Ammon's horn (tissue), 1 donor: Measurements from ENCODE around the gene PANK2.
"Not testable (repeated sequence)": the region's sequence is repeated elsewhere in the genome, so short reads cannot be mapped to it uniquely, and the experiment has no call there.

Experiments used
- DNase-seq: peaks from one replicate; pipeline ENCODE4 v3.0.0-alpha.2; 2016; ENCODE audit warnings: low spot score

Gene PANK2

DNA sequence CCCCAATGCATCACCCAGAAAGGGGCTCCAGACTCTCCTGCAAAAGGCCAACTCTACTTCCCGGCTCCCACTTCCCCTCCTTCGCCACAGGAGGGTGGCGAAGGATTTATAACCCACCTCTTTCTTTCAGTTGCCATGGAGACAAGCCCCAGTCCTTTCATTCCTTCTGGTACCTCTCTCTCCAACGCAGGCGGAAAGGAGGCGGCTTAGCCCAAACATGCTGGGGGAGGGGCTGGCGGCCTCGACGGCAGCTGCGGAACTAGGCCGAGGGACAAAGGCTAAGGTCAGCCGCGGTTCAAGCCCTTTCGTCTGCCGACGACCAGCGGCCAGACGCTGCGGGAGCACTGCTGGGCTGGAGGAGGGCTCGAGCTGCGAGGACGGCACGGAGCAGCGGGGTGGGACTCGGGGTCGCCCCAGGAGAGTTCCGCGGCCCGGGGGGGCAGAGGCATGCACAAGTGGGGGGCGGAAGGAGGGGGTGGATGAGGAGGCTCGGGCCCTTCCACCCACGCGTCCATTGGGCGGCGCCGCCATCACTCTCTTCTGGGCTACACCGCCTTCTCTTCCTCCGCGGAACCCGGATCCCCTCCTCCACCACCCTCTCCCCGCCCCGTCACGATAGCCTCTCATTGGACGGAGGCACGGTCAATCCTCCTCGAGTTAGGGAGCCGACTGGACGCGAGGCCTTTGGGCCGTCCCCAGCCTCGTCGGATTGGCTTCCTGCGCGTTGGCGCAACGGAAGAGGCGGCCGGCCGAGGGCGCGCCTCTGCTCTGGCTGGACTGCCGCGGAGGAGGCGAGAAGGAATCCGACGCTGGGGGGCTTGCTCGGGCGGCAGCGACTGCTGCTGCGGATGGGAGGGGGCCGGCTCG lies at the start of gene PANK2:
Gene PANK2, plus strand, starts transcription at position 766 of the 867 bp plus-strand sequence.
- peak; percentile 99 for DNase-seq

DNA sequence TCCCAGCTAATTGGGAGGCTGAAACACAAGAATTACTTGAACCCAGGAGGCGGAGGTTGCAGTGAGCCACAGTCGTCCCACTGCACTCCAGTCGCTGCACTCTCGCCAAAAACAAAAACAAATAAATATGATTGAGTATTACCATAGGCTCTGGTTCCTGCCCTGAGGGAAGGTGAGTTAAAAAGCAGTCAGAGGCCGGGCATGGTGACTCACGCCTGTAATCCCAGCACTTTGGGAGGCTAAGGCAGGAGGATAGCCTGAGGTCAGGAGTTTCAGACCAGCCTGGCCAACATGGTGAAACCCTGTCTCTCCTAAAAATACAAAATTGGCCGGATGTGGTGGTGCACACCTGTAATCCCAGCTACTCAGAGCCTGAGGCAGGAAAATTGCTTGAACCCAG lies 49.0 kb upstream of the PANK2 start:
- DNase-seq = not testable (repeated sequence)

DNA sequence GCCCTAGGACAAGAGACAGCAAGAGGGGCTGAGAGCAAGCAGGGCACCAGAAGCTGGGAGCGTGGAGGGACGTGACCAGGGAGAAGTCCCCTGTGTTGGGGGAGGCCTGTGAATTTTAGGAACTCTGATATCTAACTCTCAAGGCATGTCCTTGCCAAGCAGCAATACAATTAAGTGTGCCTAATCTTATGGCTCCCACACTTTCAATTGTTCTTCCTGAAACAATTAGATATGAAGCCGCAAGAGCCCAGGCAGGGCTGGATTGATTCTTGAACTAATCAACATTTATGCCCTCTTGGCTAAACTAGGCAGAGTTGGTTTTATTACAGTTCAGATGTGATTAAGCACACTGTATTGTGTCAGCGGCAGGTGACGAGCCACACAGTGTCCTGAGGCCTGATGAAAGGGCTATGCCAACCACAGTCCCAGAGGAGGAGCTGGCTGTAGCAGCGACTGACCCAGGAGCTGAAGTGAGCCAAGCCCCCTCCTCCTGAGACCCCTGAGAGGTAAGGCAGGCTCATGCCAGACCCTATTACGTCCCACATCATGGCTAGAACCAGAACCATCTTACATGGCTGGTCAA lies 46.7 kb upstream of the PANK2 start:
- no peak for DNase-seq

DNA sequence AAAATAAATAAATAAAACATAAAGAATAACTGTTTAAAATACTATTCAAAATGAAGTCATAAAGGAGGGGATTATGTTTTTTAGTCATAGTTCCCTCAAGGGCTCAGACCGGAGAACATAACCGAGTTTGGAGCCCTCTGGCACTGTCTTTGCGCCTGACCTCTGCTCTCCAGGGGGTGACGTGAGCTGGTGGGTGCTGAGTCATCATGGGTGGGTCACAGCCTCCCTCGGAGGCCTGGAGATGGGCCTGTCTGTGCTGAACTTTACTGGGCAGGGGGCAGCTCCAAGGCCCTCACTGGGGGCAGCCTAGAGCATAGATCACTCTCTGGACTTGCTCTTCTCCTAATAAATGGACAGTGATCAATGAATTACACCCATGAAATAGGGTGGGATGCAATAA lies 45.7 kb upstream of the PANK2 start:
- DNase-seq = no peak

DNA sequence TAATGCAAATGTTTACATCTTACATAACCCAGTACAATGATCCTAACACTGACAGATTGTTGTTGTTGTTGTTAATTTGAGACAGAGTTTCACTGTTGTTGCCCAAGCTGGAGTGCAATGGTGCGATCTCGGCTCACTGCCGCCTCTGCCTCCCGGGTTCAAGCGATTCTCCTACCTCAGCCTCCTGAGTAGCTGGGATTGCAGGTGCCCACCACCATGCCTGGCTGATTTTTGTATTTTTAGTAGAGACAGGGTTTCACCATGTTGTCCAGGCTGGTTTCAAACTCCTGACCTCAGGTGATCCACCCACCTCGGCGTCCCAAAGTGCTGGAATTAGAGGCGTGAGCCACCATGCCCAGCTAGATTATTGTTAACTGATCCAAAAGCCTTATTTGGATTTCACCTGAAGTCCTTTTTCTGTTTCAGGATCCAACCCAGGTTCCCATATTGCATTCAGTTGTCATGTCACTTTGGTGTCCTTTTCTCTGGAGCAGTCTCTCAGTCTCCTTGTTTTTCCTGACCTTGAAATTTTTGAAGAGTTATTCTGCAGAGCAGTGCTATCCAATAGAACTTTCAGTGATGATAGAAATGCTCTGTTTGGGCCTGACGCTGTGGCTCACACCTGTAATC lies 45.1 kb upstream of the PANK2 start:
- not testable (repeated sequence) for DNase-seq

DNA sequence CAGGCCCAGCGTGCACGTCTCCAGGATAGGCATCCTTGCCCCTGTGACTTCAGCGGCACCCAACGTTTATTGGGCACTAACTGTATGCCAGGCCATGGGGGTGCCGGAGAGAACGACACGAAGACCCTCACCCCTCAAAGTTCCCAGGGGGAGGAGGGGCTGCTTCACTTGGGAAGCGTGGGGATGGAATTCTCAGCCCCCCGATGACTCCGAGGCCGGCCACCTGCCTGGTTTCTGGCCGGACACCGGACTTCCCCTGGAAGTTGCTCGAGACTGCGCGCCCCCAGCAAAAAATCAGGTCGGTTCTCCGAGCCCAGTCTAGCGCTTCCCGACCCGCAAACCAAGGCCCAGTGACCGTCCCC lies 42.8 kb upstream of the PANK2 start:
- peak; percentile 47 for DNase-seq

DNA sequence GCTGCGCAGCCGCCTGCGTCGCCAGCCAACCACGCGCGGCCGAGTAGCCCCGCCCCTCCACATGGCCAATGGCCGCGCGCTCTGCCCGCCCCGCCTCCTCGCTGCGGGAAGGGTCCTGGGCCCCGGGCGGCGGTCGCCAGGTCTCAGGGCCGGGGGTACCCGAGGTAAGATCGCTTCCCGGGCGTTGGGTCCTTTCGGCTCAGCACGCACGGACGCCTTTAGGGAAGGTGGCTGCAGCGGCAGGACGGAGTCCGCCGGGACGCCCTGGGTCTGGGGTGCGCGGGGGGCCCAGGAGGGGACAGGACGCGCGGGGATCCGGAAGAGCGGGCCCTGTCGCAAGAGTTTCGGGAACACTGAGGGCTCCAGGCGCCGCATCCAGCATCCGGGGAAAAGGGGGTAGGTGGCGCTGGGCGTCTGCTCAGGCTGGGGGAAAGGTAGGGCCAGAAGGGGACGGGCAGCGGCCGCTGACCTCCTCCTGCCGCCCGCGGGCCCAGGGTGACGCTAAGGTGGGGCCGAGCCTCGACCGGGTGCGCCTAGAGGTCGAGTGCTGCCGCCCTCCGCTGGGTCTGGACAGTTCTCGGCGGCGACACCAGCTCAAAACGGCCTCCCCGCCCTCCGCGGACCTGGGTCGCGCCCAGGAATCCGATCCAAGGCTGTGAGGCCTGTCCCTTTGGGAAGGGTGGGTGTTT lies 42.3 kb upstream of the PANK2 start, which contains the start of gene MAVS:
Gene MAVS, plus strand, starts transcription at position 95 of the 689 bp plus-strand sequence. CDS start 7,791 bp downstream, outside the sequence.
- DNase-seq = peak; percentile 94

DNA sequence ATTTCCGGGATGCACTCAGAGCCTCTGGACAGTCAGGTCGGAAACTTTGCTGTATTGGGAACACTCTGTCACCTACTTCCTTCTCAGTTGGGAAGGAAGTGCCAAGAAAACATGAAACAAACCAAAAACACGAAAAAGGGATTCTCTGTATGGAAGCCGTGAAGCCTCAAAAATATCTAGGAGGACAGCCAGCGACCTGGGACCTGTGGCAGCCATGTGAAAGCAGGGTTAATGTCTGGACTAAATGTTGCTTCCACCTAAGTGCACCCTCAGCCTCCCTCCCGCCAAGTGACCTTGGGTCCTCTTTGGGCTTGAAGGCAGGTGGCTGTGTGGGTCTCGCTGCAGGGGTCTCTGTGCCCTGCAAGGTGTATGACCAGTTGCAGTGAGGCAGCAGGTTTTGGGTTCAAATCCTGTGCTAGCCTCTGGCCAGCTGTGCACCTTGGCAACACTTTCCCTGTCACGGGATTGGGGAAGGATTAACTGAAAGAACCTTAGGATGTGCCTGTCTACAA lies 41.7 kb upstream of the PANK2 start:
- DNase-seq = no peak

DNA sequence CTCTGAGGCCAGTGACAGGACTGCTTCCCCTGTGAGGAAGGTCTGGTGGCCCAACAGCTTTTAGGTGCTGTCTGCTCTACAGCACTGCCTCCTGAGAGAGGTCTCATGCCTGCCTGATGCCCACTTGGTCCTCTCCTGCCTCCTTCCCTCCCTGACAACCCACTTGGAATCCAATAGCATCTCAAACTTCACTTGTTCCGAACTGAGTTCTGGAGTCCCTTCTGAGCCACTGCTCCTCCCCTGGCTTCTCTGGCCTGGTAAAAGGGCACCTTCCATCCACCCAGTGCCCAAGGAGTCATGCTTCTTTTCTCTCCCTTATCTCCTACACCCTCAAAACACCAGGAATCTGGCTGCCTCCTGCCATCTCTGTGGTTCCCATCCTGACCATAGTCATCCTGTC lies 40.6 kb upstream of the PANK2 start:
- no peak for DNase-seq

DNA sequence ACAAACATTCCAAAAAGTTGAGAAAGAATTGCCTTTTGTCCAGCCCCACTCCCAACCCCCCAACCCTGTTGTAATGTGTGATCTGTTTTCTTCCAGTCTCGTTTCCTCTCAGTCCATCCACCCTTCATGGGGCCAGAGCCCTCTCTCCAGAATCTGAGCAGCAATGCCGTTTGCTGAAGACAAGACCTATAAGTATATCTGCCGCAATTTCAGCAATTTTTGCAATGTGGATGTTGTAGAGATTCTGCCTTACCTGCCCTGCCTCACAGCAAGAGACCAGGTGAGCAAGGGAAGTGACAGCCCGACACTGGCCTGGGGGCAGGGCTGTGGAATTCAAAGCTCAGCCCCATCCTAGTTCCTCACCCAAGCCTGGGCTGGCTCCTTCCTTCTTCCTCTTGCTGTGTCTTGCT lies 34.7 kb upstream of the PANK2 start:
- no peak for DNase-seq

DNA sequence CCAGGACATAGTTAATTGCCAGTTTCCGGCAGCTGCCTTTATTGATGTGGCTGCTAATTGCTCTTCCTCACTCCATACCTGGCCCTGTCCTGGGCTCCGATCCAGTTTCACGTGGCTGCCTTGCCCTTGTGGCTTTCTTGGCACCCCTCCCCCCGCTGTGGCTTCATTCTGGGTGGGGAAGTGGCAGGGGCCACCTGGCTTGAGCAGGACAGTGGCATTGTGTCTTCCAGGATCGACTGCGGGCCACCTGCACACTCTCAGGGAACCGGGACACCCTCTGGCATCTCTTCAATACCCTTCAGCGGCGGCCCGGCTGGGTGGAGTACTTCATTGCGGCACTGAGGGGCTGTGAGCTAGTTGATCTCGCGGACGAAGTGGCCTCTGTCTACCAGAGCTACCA lies 31.8 kb upstream of the PANK2 start:
- no peak for DNase-seq

DNA sequence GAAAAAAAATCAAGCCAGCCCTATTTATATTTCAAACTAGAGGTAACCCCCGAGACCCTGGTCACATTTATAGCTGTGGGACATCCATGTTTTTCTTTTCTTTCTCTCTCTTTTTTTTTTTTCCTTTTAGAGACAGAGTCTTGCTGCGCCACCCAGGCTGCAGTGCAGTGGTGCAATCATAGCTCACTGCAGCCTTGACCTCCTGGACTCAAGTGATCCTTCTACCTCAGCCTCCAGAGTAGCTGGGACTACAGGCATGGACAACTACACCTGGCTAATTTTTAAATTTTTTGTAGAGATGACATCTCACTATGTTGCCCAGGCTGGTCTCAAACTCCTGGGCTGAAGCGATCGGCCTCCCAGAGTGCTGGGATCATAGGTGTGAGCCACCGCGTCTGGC lies 30.5 kb upstream of the PANK2 start:
- DNase-seq = no peak

DNA sequence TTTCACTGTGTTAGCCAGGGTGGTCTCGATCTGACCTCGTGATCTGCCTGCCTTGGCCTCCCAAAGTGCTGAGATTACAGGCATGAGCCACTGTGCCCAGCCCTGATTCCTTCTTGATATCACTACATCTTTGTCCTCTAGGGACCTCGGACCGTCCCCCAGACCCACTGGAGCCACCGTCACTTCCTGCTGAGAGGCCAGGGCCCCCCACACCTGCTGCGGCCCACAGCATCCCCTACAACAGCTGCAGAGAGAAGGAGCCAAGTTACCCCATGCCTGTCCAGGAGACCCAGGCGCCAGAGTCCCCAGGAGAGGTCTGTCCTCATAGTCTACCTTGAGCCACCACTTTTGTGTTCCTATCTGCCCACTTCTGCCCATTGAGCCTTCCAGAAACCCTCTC lies 28.0 kb upstream of the PANK2 start:
- no peak for DNase-seq

DNA sequence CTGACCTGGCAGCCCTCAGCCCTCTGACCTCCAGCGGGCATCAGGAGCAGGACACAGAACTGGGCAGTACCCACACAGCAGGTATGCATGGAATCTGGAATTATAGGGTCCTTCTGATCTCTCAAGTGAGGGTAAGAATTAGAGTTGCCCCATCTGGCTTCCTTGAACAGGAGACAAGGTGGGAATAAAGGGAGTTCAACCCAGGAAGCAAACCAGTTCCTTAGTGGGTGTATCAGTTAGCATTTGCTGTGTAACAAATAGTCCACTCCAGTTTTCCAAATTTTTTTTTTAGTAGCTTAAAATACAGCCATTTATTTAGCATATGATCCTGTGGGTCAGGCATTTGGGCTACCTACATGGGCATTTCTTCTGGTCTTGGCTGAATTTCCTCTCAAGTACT lies 26.9 kb upstream of the PANK2 start:
- DNase-seq = no peak

DNA sequence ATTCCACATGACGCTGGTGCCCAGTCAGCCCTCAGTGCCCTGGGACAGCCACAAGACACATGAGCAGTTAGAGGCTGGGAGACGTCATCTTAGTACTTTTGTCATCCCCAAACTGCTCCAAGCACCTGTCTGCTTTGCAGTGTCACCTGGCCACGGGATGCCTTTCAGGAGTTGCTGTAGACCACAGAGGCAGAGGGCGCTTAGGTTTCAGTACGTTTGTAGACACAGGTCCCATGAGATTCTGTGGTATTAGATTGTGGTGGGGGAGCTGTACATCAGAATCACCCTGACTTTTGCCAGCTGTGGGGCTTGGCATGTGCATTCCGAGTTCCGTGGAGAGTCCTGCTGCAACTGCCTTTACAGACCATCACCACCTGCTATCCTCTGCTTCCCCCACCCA lies 25.9 kb upstream of the PANK2 start:
- DNase-seq = no peak

DNA sequence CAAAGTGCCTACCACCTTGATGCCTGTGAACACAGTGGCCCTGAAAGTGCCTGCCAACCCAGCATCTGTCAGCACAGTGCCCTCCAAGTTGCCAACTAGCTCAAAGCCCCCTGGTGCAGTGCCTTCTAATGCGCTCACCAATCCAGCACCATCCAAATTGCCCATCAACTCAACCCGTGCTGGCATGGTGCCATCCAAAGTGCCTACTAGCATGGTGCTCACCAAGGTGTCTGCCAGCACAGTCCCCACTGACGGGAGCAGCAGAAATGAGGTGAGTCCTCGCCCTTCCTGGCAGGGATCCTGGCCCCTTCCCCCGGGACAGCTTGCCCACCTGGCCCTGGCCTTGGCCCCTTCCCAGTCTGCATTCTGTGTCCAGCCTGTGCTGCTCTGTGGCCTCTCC lies 24.7 kb upstream of the PANK2 start:
- DNase-seq = no peak

DNA sequence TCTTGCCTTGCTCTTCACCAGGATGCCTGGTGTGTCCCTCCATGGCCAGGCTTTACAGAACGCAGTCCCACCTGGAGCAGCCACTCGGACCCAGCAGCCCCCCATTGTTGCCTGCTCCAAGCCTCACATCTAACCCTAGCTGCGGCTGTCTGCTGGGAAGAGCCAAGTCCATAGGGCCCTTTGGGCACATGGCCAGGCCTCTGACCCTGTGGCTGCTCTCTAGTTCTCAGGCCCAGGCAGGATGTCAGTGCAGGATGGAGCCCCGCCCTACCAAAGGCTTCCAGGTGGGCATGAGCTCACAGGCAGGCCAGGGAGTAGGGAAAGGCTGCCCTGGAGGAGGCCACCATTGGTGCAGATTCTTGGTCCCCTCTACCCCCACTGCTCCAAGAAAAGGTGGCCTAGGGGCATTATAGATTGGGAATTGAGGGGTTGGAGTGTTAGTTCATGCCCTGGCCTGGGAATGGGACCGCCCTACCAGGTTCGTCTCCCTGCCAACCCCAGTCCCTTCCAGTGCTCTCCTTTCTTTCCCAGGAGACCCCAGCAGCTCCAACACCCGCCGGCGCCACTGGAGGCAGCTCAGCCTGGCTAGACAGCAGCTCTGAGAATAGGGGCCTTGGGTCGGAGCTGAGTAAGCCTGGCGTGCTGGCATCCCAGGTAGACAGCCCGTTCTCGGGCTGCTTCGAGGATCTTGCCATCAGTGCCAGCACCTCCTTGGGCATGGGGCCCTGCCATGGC lies 23.9 kb upstream of the PANK2 start:
- DNase-seq = no peak

DNA sequence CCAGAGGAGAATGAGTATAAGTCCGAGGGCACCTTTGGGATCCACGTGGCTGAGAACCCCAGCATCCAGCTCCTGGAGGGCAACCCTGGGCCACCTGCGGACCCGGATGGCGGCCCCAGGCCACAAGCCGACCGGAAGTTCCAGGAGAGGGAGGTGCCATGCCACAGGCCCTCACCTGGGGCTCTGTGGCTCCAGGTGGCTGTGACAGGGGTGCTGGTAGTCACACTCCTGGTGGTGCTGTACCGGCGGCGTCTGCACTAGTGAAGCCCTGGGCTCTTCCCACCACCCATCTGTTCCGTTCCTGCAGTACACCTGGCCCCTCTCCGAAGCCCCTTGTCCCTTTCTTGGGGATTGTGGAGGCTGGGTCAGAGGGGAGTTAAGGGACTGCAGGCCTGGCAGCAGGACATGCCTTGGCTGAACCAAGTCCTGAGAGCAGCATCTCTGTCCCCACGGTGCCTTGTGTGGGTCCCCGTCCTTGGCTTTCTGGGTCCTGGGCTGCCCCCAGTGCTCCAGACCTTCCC lies 23.2 kb upstream of the PANK2 start:
- no peak for DNase-seq

DNA sequence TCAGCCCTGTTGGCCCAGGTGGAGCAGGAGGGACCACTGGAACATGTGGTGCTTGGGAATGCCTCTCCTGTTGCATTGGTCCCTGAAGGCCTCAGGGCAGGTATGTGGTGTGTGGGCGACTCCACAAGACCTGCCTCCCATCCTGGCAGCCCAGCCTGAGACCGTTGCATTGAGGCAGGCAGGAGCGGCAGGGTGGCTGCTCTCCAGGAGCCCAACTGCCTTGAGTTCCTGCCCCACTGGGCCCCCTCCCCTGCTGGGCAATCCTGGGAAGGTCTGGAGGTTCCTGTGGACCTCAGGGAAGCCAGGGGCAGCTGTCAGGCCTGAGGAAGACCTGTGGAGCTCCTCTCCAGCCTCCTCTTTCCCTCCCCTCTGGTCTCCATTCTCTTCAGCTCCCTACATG lies 22.7 kb upstream of the PANK2 start:
- DNase-seq = no peak

DNA sequence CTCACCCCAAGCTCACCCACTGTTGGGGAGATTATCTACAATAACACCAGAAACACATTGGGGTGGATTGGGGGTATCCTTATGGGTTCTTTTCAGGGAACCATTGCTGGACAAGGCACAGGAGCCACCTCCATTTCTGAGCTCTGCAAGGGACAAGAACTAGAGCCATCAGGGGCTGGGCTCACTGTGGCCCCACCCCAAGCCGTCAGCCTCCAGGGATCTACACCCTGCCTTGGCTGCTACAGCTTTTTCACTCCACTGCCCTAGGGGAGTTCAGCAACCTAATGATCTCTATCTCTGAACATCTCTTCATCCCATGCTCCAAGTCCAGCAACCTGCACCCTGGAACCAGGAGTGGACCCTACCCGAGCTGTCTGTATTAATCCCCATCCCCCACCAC lies 21.4 kb upstream of the PANK2 start:
- DNase-seq = no peak

DNA sequence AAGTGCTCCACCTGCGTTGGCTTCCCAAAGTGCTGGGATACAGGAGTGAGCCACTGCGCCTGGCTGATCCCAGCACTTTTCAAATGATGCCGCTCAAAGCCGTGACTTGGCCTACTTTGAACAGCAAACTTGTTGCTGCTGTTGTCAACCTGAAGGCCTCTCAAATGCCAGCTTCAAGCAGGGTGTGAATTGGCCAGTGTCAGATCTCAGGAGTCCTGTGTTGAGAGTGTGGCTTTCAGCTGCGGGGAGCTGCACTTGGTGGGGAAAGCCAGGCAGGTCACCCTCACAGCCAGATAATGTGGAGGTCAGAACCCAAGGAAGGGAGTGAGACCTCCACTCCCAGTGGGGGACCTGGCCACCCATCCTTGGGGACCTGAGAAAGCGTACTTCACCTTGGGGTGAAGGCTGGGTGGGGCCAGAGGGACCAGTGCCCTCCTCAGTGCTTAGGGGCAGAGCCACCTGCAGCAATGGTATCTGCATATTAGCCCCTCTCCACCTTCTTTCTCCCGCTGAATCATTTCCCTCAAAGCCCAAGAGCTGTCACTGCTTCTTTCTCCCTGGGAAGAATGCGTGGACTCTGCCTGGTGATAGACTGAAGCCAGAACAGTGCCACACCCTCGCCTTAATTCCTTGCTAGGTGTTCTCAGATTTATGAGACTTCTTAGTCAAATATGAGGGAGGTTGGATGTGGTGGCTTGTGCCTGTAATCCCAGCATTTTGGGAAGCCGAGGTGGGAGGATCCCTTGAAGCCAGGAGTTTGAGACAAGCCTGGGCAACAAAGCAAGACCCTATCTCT lies 19.1 kb upstream of the PANK2 start:
- no peak for DNase-seq
